Dermis blood vessel endothelial cell (primary cell): Measurements from ENCODE around the gene GPATCH4. TPM values are rescaled to one million over a fixed set of nuclear protein-coding genes. Genes with fewer than 3 reads are reported as not detected.

Source experiments
- DNase-seq: peaks from one replicate; pipeline ENCODE4 v3.0.0; 2010
- total RNA-seq: library from RNA; depleted of rRNA; stranded (reverse); fragments of >200 nt; gene quantifications from 2 replicates; pipeline ENCODE4 v1.2.3, GENCODE V29; 2014

Gene GPATCH4
- total RNA-seq, 1 donor from 2014 or later, result 16.7 TPM

- DNase-seq, result no peak
These were observed 56.6 kb downstream of the GPATCH4 start for GRCh38 chr1:156544592-156545102.

Other genes starting within 250 kb of the GPATCH4 start
- gene RHBG, start 232.3 kb downstream of the GPATCH4 start, total RNA-seq, result not detected in 2 replicates
- gene MEF2D, start 100.7 kb downstream of the GPATCH4 start, total RNA-seq, result 10.7 and 11.6 TPM in 2 replicates
- gene IQGAP3, start 28.9 kb downstream of the GPATCH4 start, total RNA-seq, result 7.3 and 37.9 TPM in 2 replicates
- gene TTC24, start 21.8 kb downstream of the GPATCH4 start, total RNA-seq, result not detected in 2 replicates
- 77.6 and 95.1 TPM in 2 replicates for gene NAXE, start 9.7 kb downstream of the GPATCH4 start, total RNA-seq
- not detected in 2 replicates for gene HAPLN2, start 17.9 kb upstream of the GPATCH4 start, total RNA-seq
- gene BCAN, start 40.6 kb upstream of the GPATCH4 start, total RNA-seq, result not detected in 2 replicates
- 65.6 and 78.8 TPM in 2 replicates for gene NES, start 75.9 kb upstream of the GPATCH4 start, total RNA-seq
- 0.34 TPM in 1 of 2 replicates, not detected in the other for gene CRABP2, start 104.1 kb upstream of the GPATCH4 start, total RNA-seq
- 11.8 and 13.3 TPM in 2 replicates for gene METTL25B, start 127.0 kb upstream of the GPATCH4 start, total RNA-seq
- 8.7 and 11.7 TPM in 2 replicates for gene ISG20L2, start 127.3 kb upstream of the GPATCH4 start, total RNA-seq
- 31.0 and 34.7 TPM in 2 replicates for gene MRPL24, start 139.6 kb upstream of the GPATCH4 start, total RNA-seq
- 149 and 294 TPM in 2 replicates for gene HDGF, start 150.2 kb upstream of the GPATCH4 start, total RNA-seq
- 12.3 and 15.6 TPM in 2 replicates for gene PRCC, start 166.1 kb upstream of the GPATCH4 start, total RNA-seq
- gene SH2D2A, start 215.4 kb upstream of the GPATCH4 start, total RNA-seq, result not detected in 2 replicates